ENCODE measurements around the gene AMH.

Gene AMH

DNA sequence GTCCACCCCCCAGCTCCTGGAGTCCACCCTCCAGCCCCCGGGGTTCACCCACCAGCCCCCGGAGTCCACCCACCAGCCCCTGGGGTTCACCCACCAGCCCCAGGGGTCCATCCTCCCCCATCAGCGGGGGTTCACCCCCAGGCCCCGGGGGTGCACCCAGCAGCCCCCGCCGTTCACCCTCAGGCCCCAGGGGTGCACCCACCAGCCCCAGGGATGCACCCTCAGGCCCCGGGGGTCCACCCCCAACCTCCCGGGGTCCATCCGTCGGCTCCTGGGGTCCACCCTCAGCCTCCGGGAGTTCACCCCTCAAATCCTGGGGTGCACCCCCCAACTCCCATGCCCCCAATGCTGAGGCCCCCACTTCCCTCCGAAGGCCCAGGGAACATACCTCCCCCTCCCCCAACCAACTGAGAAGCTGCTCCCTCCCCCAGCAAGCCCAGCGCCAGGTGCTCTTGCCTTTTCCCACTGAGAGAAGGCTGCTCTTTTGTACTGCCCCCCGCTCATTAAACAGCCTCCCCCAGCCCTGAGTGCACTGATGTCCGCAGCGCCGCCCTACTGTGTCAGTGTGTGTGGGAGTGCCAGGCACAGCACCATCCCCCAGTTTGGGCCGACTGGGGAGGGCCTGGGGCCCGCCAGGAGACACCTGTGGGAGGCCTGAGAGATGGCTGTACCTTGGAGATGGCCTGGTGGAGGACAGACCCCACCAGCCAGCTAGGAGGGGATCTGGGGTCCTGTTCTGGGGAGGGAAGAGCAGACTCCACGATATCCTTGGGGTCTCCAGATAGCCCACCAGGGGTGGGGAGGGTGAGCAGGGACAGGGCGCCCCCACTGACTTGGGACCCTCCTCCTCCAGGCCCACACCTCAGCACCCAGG lies 750 bp upstream of the AMH start:
- DNase-seq (ENCODE audit: low read depth in 2 of 2): no peak

DNA sequence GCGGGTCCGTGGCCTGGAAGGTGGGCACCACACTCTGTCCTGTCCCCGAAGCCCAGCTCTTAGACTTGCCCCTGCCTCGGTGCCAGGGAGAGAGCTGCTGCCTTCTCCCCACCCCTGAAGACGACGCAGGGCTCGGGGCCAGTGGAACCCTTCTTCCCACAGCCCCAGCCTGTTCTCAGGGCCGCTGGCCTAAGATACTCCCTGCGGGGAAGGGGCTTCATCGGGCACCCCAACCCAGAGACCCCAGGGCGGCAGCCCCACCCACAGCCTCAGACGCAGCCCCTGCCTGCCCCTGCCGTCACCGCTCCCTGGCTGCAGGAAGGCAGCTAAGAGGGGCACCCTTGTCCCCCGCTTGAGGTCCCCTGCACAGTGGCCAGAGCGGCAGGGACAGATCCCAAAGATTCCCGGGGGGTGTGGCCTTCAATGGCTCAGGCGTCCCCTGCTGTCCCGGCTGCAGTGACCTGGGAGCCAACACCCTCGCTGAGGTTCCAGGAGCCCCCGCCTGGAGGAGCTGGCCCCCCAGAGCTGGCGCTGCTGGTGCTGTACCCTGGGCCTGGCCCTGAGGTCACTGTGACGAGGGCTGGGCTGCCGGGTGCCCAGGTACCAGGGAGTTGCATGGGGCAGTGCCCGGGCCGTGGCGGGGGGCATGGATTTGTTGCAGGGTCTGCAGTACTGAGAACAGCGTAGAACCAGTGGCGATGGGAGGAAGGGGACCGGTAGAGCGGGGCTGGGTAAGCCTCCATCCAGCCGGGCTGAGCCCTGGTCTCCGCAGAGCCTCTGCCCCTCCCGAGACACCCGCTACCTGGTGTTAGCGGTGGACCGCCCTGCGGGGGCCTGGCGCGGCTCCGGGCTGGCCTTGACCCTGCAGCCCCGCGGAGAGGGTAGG lies 1.0 kb downstream of the AMH start:
- no peak for DNase-seq (ENCODE audit: low read depth in 2 of 2)

DNA sequence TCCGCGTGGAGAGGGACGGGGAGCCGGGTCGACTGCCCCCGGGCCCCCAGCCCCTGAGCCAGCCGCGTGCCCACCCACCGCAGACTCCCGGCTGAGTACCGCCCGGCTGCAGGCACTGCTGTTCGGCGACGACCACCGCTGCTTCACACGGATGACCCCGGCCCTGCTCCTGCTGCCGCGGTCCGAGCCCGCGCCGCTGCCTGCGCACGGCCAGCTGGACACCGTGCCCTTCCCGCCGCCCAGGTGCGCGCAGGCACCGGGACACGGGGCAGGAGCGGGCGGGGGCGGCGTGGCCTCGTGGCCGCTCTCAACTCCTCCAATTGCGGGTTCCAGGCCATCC lies 1.6 kb downstream of the AMH start:
- DNase-seq (ENCODE audit: low read depth in 2 of 2): no peak

DNA sequence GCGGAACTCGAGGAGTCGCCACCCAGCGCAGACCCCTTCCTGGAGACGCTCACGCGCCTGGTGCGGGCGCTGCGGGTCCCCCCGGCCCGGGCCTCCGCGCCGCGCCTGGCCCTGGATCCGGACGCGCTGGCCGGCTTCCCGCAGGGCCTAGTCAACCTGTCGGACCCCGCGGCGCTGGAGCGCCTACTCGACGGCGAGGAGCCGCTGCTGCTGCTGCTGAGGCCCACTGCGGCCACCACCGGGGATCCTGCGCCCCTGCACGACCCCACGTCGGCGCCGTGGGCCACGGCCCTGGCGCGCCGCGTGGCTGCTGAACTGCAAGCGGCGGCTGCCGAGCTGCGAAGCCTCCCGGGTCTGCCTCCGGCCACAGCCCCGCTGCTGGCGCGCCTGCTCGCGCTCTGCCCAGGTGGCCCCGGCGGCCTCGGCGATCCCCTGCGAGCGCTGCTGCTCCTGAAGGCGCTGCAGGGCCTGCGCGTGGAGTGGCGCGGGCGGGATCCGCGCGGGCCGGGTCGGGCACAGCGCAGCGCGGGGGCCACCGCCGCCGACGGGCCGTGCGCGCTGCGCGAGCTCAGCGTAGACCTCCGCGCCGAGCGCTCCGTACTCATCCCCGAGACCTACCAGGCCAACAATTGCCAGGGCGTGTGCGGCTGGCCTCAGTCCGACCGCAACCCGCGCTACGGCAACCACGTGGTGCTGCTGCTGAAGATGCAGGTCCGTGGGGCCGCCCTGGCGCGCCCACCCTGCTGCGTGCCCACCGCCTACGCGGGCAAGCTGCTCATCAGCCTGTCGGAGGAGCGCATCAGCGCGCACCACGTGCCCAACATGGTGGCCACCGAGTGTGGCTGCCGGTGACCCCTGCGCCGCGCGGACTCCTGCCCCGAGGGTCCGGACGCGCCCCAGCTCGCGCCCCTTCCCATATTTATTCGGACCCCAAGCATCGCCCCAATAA lies 2.3 kb downstream of the AMH start:
- DNase-seq (ENCODE audit: low read depth in 2 of 2): no peak

DNA sequence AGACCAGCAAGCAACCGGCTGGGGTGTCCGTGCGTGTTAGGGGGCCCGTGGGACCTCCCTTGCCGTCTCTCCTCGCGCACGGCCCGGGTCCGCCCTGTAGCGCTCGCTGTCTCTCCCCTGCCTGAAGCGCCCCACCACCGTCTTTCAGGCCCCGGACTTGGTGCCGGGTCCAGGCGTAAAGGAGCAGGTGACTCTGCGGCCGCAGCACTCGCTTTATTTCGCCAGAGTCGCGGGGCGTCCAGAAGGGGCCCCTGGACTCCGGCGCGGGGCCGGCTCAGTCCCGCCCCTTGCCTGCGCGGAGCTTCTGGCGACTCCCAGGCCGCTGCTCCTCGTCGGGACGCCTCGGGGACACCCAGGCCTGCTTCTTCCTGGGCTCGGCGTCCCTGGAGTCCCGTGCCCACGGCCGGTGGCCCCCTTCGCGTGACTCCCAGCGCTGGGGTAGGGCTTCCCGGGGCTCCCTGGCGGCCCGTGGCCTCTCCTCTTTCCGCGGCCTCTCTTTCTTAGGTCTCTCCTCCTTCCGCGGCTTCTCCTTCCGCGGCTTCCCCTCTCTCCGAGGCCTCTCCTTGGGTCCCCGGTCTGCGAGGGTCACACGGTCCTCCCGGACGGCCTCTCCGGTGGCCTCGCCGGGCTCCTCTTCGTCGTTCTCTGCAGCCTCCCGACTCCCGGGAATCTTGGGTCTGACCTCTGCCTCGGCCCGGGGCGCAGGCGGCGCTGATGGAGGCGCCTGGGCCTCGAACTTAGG lies 3.1 kb downstream of the AMH start:
- no peak for DNase-seq (ENCODE audit: low read depth in 2 of 2)

DNA sequence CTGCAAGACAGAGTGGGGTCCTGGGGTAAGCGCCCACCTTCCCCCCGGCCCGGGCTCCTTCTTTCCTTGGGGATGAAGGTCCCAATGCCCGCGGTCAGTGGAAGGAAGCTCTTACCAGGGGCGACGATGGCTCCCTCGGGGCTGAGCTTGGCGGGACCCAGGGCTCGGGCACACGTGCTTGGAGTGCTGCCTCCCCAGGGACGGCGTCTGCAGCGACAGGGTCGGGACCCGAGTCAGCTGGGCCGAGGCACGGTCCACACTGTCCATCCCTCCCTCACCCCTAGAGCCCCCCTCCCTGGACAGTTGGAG lies 3.6 kb downstream of the AMH start:
- DNase-seq (ENCODE audit: low read depth in 2 of 2): no peak

DNA sequence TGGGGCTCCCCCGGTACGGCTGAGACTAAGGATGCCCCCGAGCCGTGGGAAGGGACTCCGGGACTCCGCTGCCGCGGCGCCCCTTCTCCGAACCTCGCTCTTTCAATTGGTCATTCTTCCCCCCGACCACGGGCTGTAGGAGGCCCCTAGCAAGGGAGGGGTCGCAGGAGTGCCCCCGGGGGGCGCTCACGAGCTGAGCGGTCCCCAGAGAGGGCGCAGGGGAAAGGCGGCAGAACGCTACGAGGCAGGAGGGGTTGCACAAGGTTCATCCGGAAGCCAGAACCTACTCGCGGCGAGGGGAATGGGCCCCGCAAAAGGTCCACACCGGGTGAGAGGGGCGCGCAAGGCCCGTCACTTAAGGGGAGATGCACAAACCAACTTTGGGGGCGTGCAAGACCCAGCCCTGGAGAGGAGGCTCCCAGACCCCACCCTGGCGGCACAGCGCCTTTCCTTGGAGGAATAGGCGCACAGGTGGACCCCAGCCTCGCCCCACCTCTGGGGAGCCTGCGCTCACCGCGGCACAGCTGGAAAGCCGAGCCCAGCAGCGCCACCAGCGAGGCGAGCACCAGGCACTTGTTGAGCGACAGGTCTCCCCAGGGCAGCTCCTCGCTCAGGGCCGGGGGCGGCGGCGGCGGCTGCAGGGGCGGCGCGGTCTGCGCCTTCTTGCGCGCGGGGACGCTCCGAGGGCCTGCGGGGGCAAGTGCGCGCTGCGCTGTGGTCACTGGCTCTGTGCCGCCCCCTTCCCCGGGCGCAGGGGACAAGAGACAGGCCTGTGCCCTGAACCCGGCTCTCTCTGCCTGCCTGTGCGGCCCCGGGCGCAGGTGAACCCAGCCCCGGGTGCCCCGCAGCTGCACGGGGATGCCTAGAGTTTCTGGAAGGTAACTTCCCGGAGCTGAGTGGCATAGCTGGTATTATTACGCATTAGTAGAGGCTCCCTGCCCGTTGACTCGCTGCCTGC lies 4.3 kb downstream of the AMH start:
- DNase-seq (ENCODE audit: low read depth in 2 of 2): no peak

DNA sequence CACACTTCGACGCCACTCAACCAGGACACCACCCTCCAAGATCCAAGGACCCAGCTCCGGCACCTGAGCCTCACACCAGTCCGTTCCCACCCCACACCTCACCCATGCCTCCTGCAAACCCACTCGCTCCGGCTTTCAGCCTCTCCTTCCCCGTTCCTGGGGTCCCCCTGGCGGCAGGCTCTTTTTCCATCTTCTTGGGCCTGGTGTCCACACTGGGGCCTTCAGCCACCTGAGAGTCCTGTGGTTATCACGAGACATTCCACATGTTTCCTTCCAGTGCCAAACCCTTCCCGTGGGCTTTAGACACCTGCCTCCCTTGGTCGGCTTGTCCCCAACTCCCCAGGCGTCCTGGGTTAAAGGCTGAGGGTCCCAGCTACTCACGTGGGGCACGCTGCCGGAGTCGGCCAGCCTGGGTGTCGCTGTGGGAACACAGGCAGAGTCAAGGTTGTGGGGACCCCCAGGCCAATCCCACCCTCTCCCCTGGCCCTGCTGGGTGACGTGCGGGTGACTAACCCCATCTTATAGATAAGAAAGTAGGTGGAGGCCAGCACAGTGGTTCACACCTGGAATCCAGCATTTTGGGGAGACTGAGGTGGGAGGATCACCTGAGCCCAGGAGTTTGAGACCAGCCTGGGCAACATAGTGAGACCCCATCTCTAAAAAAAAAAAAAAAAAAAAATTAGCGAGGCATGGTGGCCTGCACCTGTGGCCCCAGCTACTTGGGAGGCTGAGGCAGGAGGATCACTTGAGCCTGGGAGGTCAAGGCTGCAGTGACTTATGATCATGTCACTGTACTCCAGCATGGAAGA lies 5.1 kb downstream of the AMH start:
- no peak for DNase-seq (ENCODE audit: low read depth in 2 of 2)

DNA sequence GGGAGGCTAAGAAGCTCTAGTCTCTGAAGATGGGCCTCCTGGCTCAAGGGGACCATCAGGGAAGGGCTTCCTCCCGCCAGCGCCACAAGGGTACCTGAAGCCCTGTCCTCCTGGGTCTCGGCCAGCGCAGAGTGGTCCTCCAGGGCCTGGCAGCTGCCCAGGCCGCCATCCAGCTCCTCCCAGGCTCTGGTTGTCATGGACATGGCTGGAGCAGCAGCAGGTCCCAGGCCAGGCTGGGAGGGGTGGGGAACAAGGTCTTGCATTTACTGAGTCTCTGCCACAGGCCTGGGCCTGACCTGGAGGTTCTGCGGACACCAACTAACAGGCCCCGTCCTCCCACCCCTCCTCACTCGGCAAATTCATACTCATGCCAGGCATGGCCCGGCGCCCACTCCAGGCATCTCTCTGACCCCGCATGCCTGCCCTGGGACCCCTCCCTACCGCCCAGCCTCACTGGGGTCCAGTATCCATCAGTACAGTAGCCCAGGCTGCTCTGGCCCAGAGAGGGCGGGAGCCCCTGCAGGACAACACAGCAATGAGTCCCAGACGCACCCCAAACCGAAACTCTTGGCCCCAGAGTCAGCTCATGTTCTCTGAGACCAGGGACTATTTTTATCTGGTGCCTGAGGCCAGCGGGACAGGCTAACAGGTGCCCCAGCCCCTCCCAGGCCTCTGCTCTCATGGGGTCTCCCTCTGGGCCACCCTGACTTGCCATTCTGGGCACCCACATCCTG lies 6.2 kb downstream of the AMH start:
- DNase-seq (ENCODE audit: low read depth in 2 of 2): no peak

DNA sequence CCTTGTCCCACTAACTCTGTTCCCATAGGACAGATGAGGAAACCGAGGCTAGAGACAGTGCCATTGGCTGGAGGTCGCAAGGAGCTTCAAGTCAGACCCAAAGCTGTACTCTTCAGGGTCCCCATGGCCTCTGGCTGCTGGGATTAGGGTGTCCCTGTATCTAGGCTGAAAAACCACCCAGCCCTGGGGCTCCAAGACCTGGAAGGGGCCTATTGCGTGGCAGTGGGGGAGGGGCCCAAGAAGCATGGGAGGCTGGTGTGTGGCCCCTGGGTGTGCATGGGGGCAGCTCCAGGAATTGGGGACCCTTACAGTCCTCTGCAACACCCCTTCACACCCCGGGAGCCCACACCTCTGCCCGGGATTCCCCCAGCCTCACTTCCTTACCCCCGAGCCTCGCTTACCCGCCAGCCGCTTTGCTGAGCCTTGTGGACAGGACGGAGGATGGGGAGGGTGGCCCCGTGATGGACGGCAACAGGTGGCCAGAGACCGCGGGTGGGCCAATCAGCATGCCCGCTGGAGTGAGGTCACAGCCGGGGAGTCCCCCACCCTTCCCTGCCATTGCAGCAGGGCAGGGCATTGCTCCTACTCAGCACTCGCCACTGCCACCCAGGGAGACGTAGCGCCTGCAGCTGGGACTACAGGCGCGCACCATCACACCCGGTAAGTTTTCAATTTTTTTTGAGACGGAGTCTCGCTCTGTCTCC lies 7.0 kb downstream of the AMH start, which contains the start of gene JSRP1:
Gene JSRP1, minus strand, starts transcription at position 436 of the 704 bp plus-strand sequence. CDS start 1,103 bp downstream, outside the sequence.
- no peak for DNase-seq (ENCODE audit: low read depth in 2 of 2)

DNA sequence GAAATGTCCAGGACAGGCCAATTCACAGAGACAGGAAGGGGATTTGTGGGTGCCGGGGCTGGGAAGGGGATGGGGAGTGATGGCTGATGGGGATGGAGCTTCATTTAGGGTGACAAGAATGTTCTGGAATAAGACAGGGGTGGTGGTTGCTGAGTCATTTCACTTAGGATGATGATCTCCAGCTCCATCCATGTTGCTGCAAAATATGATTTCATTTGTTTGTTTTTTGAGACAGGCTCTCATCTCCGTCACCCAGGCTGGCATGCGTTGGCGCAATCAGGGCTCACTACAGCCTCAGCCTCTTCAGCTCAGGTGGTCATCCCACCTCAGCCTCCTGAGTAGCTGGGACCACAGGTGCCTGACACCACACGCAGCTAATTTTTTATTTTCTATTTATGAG lies 10.2 kb downstream of the AMH start:
- no peak for DNase-seq (ENCODE audit: low read depth in 2 of 2)

DNA sequence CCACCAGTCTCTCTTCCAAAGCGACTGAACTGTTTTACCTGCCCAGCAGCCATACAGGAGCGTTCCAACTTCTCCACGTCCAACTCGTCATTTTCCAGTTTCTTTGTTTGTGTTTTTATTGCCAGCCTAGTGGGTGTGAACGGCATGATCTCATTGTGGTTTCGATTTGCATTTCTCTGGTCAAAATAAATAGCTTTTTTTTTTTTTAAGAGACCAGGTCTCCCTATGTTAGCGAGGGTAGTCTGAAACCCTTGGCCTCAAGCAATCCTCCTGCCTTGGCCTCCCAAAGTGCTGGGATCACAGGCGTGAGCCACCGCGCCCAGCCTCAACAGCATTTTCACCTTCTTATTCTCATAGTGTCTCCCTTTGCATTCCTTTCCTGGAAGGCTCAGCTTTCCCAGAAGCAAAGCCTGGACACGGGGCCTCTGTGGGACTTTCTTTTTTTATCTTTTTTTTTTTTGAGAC lies 11.2 kb downstream of the AMH start:
- DNase-seq (ENCODE audit: low read depth in 2 of 2): no peak

DNA sequence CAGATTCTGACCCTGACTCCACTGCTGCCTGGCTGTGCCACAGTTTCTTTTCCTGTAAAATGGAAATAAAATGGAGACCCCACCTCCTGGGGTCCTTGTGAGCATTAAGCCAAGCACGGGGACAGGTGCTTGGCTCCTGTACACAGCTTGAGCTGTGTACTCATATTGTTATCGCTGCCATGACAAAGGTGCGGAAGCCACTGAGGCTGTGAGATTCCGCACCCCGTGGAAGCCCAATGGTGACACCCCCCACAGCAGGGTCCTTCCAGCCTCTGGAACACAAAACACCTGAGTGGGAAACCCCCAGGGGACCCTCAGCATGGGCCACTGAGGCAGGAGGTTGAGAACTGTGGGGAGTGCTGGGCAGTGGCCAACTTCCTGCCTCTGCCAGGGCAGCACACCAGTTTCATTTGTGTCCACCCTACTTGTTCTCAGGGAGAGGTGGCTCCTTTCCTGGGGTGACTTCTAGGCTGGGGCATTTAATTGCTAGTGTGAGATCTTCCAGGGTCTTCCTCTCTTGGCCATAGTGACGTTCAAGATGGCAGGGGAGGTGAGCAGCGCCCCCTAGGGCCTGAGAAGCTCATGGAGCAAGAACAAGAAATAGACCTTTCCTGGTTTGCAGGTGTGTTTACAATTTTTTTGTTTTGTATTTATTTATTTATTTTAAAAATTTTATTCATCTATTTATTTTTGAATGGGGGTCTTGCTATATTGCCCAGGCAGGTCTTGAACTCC lies 12.5 kb downstream of the AMH start:
- no peak for DNase-seq (ENCODE audit: low read depth in 2 of 2)

DNA sequence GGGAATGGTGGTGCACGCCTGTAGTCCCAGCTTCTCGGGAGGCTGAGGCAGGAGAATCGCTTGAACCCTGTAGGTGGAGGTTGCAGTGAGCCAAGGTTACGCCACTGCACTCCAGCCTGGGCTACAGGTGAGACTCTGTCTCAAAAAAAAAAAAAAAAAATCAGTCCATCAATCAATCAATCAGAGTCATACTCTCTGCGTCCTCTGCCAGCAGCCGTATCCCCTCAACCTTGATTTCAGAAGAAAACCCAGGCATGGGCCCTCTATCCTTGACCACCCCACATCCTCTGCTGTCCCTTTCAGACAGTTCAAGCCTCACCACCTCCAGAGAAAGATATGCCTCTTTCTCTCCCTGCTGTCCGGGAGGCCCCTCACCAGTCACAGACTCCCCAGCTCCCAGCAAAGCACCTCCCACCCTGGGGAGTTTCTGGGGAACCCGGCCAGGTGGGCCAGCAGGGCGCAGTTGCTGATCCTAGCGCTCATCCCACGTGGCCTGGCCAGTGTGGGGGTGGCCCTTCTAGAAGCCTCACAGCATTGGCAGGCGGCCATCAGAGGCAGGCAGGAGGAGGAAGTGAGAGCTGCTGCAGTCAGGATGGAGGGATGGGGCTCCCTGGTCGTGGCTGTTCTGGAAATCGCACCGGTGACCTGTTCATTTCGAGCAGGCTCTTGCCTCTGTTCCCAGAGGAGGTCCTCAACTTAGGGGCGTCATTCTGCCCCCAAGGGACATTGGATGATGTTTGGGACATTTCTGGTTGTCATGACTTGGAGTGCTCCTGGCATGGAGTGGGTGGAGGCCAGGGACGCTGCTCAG lies 17.3 kb downstream of the AMH start:
- no peak for DNase-seq (ENCODE audit: low read depth in 2 of 2)

DNA sequence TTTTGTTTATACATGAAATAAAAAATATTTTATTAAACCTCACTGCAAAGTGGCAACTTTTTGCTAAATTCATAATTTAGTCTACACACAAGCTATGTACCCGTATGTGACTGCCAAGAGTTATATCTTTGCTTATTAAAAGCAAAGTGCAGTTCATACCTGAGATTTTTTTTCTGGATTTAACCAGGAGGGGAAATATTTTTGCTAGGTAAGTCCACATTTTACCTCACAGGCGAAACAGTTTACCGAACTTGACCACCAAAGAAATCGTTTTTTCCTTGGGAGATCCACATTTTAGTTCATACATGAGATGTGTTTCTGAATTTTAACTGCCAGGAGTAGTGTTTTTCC lies 19.3 kb downstream of the AMH start:
- DNase-seq (ENCODE audit: low read depth in 2 of 2): no peak

DNA sequence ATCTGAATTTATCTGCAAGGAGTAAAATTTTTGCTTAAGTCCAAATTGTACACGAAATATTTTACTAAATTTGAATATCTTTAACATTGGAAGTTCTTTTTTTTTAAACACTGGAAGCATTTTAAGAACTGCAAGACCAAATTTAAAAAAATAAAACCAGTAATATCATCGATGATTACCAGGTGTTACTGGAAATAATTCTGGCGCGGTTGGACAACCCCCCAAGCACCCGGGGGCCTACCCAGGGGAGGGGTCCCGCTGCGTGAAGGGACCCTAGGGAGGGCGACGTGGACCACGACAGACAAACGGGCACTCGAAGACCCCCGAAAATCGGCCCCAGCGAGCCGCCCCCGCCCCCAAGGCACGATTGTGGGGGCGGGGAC lies 19.7 kb downstream of the AMH start:
- no peak for DNase-seq (ENCODE audit: low read depth in 2 of 2)
